ENCODE data around the gene SPAG16.
A peak's percentile ranks its signal among the peaks of the same experiment; 100 is the strongest.

The SPAG16 gene

DNA sequence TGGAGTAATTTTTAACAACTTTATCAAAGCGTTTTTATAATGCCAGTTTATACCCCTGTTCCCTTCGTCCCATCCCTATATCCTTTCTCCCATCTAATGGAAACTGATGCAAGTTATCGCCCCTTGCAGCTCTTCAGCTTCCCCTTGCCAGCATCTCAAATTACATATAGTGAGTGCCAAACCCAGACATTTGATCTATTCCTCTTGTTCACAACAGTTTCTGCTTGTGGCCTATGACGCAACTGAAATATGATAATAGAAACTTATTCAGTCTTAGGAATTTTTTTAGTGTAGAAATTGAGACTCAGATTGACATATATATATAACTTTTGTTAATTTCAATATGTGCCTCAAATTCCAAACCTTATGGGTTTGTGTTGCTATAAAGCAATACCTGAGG is 564.4 kb downstream of the SPAG16 start:
- TF ChIP-seq, protein P1, sequence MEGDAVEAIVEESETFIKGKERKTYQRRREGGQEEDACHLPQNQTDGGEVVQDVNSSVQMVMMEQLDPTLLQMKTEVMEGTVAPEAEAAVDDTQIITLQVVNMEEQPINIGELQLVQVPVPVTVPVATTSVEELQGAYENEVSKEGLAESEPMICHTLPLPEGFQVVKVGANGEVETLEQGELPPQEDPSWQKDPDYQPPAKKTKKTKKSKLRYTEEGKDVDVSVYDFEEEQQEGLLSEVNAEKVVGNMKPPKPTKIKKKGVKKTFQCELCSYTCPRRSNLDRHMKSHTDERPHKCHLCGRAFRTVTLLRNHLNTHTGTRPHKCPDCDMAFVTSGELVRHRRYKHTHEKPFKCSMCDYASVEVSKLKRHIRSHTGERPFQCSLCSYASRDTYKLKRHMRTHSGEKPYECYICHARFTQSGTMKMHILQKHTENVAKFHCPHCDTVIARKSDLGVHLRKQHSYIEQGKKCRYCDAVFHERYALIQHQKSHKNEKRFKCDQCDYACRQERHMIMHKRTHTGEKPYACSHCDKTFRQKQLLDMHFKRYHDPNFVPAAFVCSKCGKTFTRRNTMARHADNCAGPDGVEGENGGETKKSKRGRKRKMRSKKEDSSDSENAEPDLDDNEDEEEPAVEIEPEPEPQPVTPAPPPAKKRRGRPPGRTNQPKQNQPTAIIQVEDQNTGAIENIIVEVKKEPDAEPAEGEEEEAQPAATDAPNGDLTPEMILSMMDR (IDR thresholded peaks at IDR 0.05; ENCODE audit: low read depth, low read length): no peak
- H3K9me3 ChIP-seq (ENCODE audit: severe bottlenecking): no peaks in the 10 kb centered on the region
- DNase-seq: no peak

DNA sequence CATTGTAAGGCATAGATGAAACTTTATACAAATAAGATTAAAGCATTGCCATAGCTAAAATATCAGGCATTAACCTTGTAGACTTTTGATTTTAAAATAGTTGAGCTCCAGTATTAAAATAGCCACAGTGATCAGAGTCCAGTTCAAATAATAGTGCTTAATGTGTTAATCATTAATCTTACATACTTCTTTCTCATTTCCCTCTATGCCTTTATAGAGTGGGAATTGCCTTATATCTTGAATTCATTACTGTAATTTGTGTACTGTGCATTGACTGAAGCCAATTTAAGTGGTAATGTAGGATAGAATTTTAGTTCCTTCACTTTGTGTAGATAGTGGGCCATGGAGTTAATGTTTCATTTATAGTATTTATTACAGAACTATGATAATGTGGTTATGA is 577.4 kb downstream of the SPAG16 start:
- Histone ChIP-seq H3K4me3 (ENCODE audit: low read depth, low read length) (no peak overlapping the region), H3K27ac (no peak overlapping the region), H3K9me3 (ENCODE audit: severe bottlenecking) (no peaks in the 10 kb centered on the region), H3K36me3 (no peaks in the 10 kb centered on the region), H3K27me3 (ENCODE audit: insufficient read depth, low read depth, severe bottlenecking) (no peaks in the 10 kb centered on the region)
- no peak for DNase-seq
- TF ChIP-seq, protein P1 (IDR thresholded peaks at IDR 0.05; ENCODE audit: low read depth, low read length): no peak

More for the DNA sequence above, 564.4 kb downstream of the SPAG16 start:
- Histone ChIP-seq H3K27me3 (ENCODE audit: insufficient read depth, low read depth, severe bottlenecking) (no peaks in the 10 kb centered on the region), H3K36me3 (no peaks in the 10 kb centered on the region), H3K27ac (no peak overlapping the region), H3K4me3 (ENCODE audit: low read depth, low read length) (no peak overlapping the region)

GRCh38 chr2:213862407-213863076 is 578.3 kb downstream of the SPAG16 start:
- H3K9me3 ChIP-seq (ENCODE audit: severe bottlenecking): no peaks in the 10 kb centered on the region
- TF ChIP-seq, protein P1 (IDR thresholded peaks at IDR 0.05; ENCODE audit: low read depth, low read length): no peak
- DNase-seq: no peak
- no peaks in the 10 kb centered on the region for H3K27me3 ChIP-seq (ENCODE audit: insufficient read depth, low read depth, severe bottlenecking)
- H3K27ac ChIP-seq: no peak overlapping the region; the same call in 1 of the 2 replicates
- H3K4me3 ChIP-seq (ENCODE audit: low read depth, low read length): no peak overlapping the region
- H3K36me3 ChIP-seq: no peaks in the 10 kb centered on the region

GRCh38 chr2:213863541-213863940 is 579.3 kb downstream of the SPAG16 start:
- no peaks in the 10 kb centered on the region for H3K27me3 ChIP-seq (ENCODE audit: insufficient read depth, low read depth, severe bottlenecking)
- no peak overlapping the region for H3K4me3 ChIP-seq (ENCODE audit: low read depth, low read length)
- no peaks in the 10 kb centered on the region for H3K9me3 ChIP-seq (ENCODE audit: severe bottlenecking)
- no peaks in the 10 kb centered on the region for H3K36me3 ChIP-seq
- H3K27ac ChIP-seq: 0 out of 2 replicates have a peak overlapping the region, but pooled peaks have one; percentile 7
- TF ChIP-seq, protein P1 (IDR thresholded peaks at IDR 0.05; ENCODE audit: low read depth, low read length): no peak
- DNase-seq: peak; percentile 16

GRCh38 chr2:213868526-213868925 is 584.3 kb downstream of the SPAG16 start:
- Histone ChIP-seq H3K9me3 (ENCODE audit: severe bottlenecking) (no peaks in the 10 kb centered on the region), H3K27ac (no peak overlapping the region), H3K27me3 (ENCODE audit: insufficient read depth, low read depth, severe bottlenecking) (no peaks in the 10 kb centered on the region), H3K36me3 (no peaks in the 10 kb centered on the region), H3K4me3 (ENCODE audit: low read depth, low read length) (no peak overlapping the region)
- TF ChIP-seq, protein P1 (IDR thresholded peaks at IDR 0.05; ENCODE audit: low read depth, low read length): no peak
- no peak for DNase-seq

- TF ChIP-seq, protein P1 (IDR thresholded peaks at IDR 0.05; ENCODE audit: low read depth, low read length): no peak
- Histone ChIP-seq H3K9me3 (ENCODE audit: severe bottlenecking) (no peaks in the 10 kb centered on the region), H3K27ac (no peak overlapping the region)
Observed at GRCh38 chr2:213885485-213885884, 601.2 kb downstream of the SPAG16 start.

More at GRCh38 chr2:213885485-213885884, 601.2 kb downstream of the SPAG16 start:
- H3K36me3 ChIP-seq: no peaks in the 10 kb centered on the region
- H3K4me3 ChIP-seq (ENCODE audit: low read depth, low read length): no peak overlapping the region
- DNase-seq: no peak
- no peaks in the 10 kb centered on the region for H3K27me3 ChIP-seq (ENCODE audit: insufficient read depth, low read depth, severe bottlenecking)

All from WERI-Rb-1 (cell line).